Measurements from ENCODE around the gene STARD8. TPM values are rescaled to one million over a fixed set of nuclear protein-coding genes. Genes with fewer than 3 reads are reported as not detected.

STARD8 gene
- total and polyA plus RNA-seq, 2 donors from 2014 or later, result 12.7 to 23.4 TPM

GRCh38 chrX:68683580-68683979 is 36.1 kb downstream of the STARD8 start:
- H3K27ac ChIP-seq (ENCODE audit: low read depth in 2 of 2, low read length in 2 of 2), result no peak overlapping the region
- no peak overlapping the region for H3K9ac ChIP-seq (ENCODE audit: low read length in 3 of 3)
- no peaks in the 10 kb centered on the region for H3K36me3 ChIP-seq (ENCODE audit: control insufficient read depth in 2 of 3, insufficient read depth in 3 of 3, low read length in 3 of 3)
- peaks cover 0 to 10% (median 2%) of the 10 kb centered on the region in 3 donors for H3K4me1 ChIP-seq (ENCODE audit: control insufficient read depth in 2 of 3, insufficient read depth in 2 of 3, low read depth in 1 of 3, low read length in 3 of 3)
- no peaks in the 10 kb centered on the region for H3K9me3 ChIP-seq (ENCODE audit: control insufficient read depth in 2 of 3, insufficient read depth in 1 of 3, low read length in 3 of 3)
- H3K27me3 ChIP-seq (ENCODE audit: control insufficient read depth, insufficient read depth, low read length), result no peaks in the 10 kb centered on the region
- no peak for DNase-seq
- TF ChIP-seq CTCF (IDR thresholded peaks at IDR 0.05; ENCODE audit: borderline replicate concordance, extremely low read depth, insufficient read depth), result no peak
- no peak overlapping the region for H3K4me3 ChIP-seq (ENCODE audit: low read length in 3 of 3)
- no peak for FAIRE-seq
- intact Hi-C loops (cut with DNase I), result no loop called here

- H3K36me3 ChIP-seq (ENCODE audit: control insufficient read depth in 2 of 3, insufficient read depth in 3 of 3, low read length in 3 of 3), result no peaks in the 10 kb centered on the region
- FAIRE-seq (no peak), DNase-seq (peak; percentile 35 to 88 (median 55))
- no peaks in the 10 kb centered on the region for H3K9me3 ChIP-seq (ENCODE audit: control insufficient read depth in 2 of 3, insufficient read depth in 1 of 3, low read length in 3 of 3)
- no peak for TF ChIP-seq CTCF (IDR thresholded peaks at IDR 0.05; ENCODE audit: borderline replicate concordance, extremely low read depth, insufficient read depth)
- H3K27ac ChIP-seq (ENCODE audit: low read depth in 2 of 2, low read length in 2 of 2), result no peak overlapping the region
- intact Hi-C loops (cut with DNase I), result no loop called here
- no peaks in the 10 kb centered on the region for H3K27me3 ChIP-seq (ENCODE audit: control insufficient read depth, insufficient read depth, low read length)
- peaks cover 0 to 10% (median 2%) of the 10 kb centered on the region in 3 donors for H3K4me1 ChIP-seq (ENCODE audit: control insufficient read depth in 2 of 3, insufficient read depth in 2 of 3, low read depth in 1 of 3, low read length in 3 of 3)
- no peak overlapping the region for H3K4me3 ChIP-seq (ENCODE audit: low read length in 3 of 3)
- H3K9ac ChIP-seq (ENCODE audit: low read length in 3 of 3), result no peak overlapping the region
Measured at GRCh38 chrX:68684291-68684918, 36.9 kb downstream of the STARD8 start.

- intact Hi-C loops (cut with DNase I), result no loop called here
- no peak overlapping the region for H3K4me3 ChIP-seq (ENCODE audit: low read length in 3 of 3)
- H3K9me3 ChIP-seq (ENCODE audit: control insufficient read depth in 2 of 3, insufficient read depth in 1 of 3, low read length in 3 of 3), result no peaks in the 10 kb centered on the region
- H3K27me3 ChIP-seq (ENCODE audit: control insufficient read depth, insufficient read depth, low read length), result no peaks in the 10 kb centered on the region
- peaks cover 0 to 10% (median 2%) of the 10 kb centered on the region in 3 donors for H3K4me1 ChIP-seq (ENCODE audit: control insufficient read depth in 2 of 3, insufficient read depth in 2 of 3, low read depth in 1 of 3, low read length in 3 of 3)
- H3K9ac ChIP-seq (ENCODE audit: low read length in 3 of 3), result no peak overlapping the region
- H3K27ac ChIP-seq (ENCODE audit: low read depth in 2 of 2, low read length in 2 of 2), result no peak overlapping the region
- FAIRE-seq (no peak), DNase-seq (no peak)
- no peak for TF ChIP-seq CTCF (IDR thresholded peaks at IDR 0.05; ENCODE audit: borderline replicate concordance, extremely low read depth, insufficient read depth)
- H3K36me3 ChIP-seq (ENCODE audit: control insufficient read depth in 2 of 3, insufficient read depth in 3 of 3, low read length in 3 of 3), result no peaks in the 10 kb centered on the region
Measured at GRCh38 chrX:68684919-68685304, 37.4 kb downstream of the STARD8 start.

- H3K4me1 ChIP-seq (ENCODE audit: control insufficient read depth in 2 of 3, insufficient read depth in 2 of 3, low read depth in 1 of 3, low read length in 3 of 3), result peaks cover 0 to 10% (median 2%) of the 10 kb centered on the region in 3 donors
- peak overlapping the region in 2 of 3 donors; percentile 29 to 49 for H3K4me3 ChIP-seq (ENCODE audit: low read length in 3 of 3)
- H3K27ac ChIP-seq (ENCODE audit: low read depth in 2 of 2, low read length in 2 of 2), result no peak overlapping the region
- H3K27me3 ChIP-seq (ENCODE audit: control insufficient read depth, insufficient read depth, low read length), result no peaks in the 10 kb centered on the region
- DNase-seq, result peak in 2 of 5 donors; percentile 19 to 59
- intact Hi-C loops (cut with DNase I), result no loop called here
- H3K9ac ChIP-seq (ENCODE audit: low read length in 3 of 3), result no peak overlapping the region
- no peaks in the 10 kb centered on the region for H3K9me3 ChIP-seq (ENCODE audit: control insufficient read depth in 2 of 3, insufficient read depth in 1 of 3, low read length in 3 of 3)
- H3K36me3 ChIP-seq (ENCODE audit: control insufficient read depth in 2 of 3, insufficient read depth in 3 of 3, low read length in 3 of 3), result no peaks in the 10 kb centered on the region
- TF ChIP-seq CTCF (IDR thresholded peaks at IDR 0.05; ENCODE audit: borderline replicate concordance, extremely low read depth, insufficient read depth), result no peak
- no peak for FAIRE-seq
Measured at GRCh38 chrX:68685685-68686084, 38.2 kb downstream of the STARD8 start.

Data from kidney (tissue), 14 donors.